Measurements from ENCODE around the gene EGFL7.
A peak's percentile ranks its signal among the peaks of the same experiment; 100 is the strongest.

Gene EGFL7

GRCh38 chr9:136655536-136656182, 7.1 kb upstream of the EGFL7 start:
- no peaks in the 10 kb centered on the region for H3K36me3 ChIP-seq (ENCODE audit: control insufficient read depth in 1 of 2, insufficient read depth in 2 of 2, low read length in 2 of 2)
- no peak overlapping the region for H3K4me3 ChIP-seq (ENCODE audit: low read depth in 1 of 2, low read length in 2 of 2)
- no peaks in the 10 kb centered on the region for H3K9me3 ChIP-seq (ENCODE audit: control insufficient read depth in 1 of 2, low read length in 2 of 2)
- peaks cover 15 to 37% of the 10 kb centered on the region in 2 donors for H3K27me3 ChIP-seq (ENCODE audit: control insufficient read depth in 1 of 2, insufficient read depth in 2 of 2, low read length in 2 of 2)
- H3K4me1 ChIP-seq (ENCODE audit: control insufficient read depth in 1 of 2, insufficient read depth in 2 of 2, low read length in 2 of 2): peaks cover 4 to 18% of the 10 kb centered on the region in 2 donors
- peak overlapping the region; percentile 50 for H3K27ac ChIP-seq (ENCODE audit: low read depth, low read length)
- no peak overlapping the region for H3K9ac ChIP-seq (ENCODE audit: low read depth in 1 of 2, low read length in 2 of 2)

DNA sequence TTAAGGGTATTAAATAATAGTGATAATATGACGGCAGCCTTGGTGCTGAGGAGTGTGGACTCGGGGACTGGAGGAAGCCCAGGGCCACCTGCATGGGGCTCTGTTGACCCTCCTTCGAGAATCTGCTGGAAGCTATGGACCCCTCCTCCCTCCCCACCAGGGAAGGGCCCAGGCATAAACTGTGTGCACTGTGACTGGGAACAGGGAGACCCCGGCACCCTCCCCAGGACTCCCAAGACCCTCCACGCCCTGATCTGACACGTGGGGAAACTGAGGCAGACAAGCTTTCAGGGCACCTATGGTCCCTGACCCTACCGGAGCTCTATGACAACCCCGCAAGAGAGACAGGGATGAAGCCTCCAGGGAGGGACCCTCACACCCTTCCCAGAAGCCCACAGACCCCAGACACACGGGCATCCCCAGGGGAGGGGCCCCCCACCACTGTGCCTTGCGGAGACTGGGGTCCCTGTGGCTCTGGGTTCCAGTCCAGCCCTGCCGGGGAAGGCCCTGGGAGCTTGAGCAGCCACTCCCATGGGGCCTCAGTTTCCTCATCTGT, 6.5 kb upstream of the EGFL7 start:
- no peak overlapping the region for H3K4me3 ChIP-seq (ENCODE audit: low read depth in 1 of 2, low read length in 2 of 2)
- H3K27me3 ChIP-seq (ENCODE audit: control insufficient read depth in 1 of 2, insufficient read depth in 2 of 2, low read length in 2 of 2): peaks cover 15 to 37% of the 10 kb centered on the region in 2 donors
- H3K36me3 ChIP-seq (ENCODE audit: control insufficient read depth in 1 of 2, insufficient read depth in 2 of 2, low read length in 2 of 2): no peaks in the 10 kb centered on the region
- H3K9me3 ChIP-seq (ENCODE audit: control insufficient read depth in 1 of 2, low read length in 2 of 2): no peaks in the 10 kb centered on the region
- peak overlapping the region; percentile 20 for H3K27ac ChIP-seq (ENCODE audit: low read depth, low read length)
- no peak overlapping the region for H3K9ac ChIP-seq (ENCODE audit: low read depth in 1 of 2, low read length in 2 of 2)
- H3K4me1 ChIP-seq (ENCODE audit: control insufficient read depth in 1 of 2, insufficient read depth in 2 of 2, low read length in 2 of 2): peaks cover 4 to 18% of the 10 kb centered on the region in 2 donors

GRCh38 chr9:136656795-136657611, 5.7 kb upstream of the EGFL7 start:
- Histone ChIP-seq H3K4me3 (ENCODE audit: low read depth in 1 of 2, low read length in 2 of 2) (no peak overlapping the region), H3K27me3 (ENCODE audit: control insufficient read depth in 1 of 2, insufficient read depth in 2 of 2, low read length in 2 of 2) (peaks cover 15 to 37% of the 10 kb centered on the region in 2 donors), H3K4me1 (ENCODE audit: control insufficient read depth in 1 of 2, insufficient read depth in 2 of 2, low read length in 2 of 2) (peaks cover 4 to 18% of the 10 kb centered on the region in 2 donors)

DNA sequence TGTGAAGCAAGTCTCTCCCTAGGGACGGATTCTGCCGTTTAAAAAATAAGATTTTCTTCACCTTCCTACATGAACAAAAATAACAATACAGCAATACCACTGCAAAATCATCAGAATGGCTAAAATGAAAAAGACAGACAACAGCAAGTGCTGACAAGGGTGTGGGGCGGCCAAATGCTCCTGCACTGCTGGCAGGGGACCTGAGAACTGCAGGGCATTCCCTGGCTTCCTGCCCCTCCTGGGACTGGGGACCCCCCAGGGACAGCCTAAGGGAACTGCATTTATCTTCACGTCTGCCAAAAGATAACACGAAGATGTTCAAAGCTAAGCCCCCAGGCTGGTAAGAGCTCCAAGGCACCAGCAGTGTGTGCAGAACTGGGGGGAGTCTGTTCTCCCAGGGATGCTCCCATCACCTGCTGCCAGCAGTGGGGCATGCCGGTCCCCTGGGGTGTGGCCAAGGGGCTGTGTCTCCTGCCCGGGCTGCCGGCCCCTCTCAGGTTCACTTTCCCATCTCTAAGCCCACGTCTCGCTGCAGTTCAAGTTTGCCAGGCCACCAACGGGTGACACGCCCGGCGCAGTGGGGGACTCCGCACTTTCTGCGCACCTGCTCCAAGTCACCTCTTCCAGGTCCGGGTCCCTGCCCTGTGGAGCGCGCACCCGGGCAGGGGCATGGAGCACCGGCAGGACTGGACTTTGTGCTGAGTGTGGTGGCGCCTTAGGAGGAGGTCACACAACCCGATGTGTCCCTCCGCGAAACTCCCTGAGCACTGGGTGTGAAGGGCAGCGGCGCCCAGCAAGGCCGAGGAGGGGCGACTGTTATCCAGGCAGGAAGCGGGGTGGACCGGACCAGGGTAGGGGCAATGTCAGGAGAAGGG, 4.5 kb upstream of the EGFL7 start:
- Histone ChIP-seq H3K4me1 (ENCODE audit: control insufficient read depth in 1 of 2, insufficient read depth in 2 of 2, low read length in 2 of 2) (peaks cover 4 to 18% of the 10 kb centered on the region in 2 donors), H3K9me3 (ENCODE audit: control insufficient read depth in 1 of 2, low read length in 2 of 2) (no peaks in the 10 kb centered on the region), H3K9ac (ENCODE audit: low read depth in 1 of 2, low read length in 2 of 2) (no peak overlapping the region), H3K27me3 (ENCODE audit: control insufficient read depth in 1 of 2, insufficient read depth in 2 of 2, low read length in 2 of 2) (peaks cover 22 to 35% of the 10 kb centered on the region in 2 donors), H3K27ac (ENCODE audit: low read depth, low read length) (peak overlapping the region; percentile 10), H3K36me3 (ENCODE audit: control insufficient read depth in 1 of 2, insufficient read depth in 2 of 2, low read length in 2 of 2) (no peaks in the 10 kb centered on the region), H3K4me3 (ENCODE audit: low read depth in 1 of 2, low read length in 2 of 2) (peak overlapping the region in 1 of 2 donors; percentile 32)

More at GRCh38 chr9:136656795-136657611, 5.7 kb upstream of the EGFL7 start:
- Histone ChIP-seq H3K9ac (ENCODE audit: low read depth in 1 of 2, low read length in 2 of 2) (no peak overlapping the region), H3K36me3 (ENCODE audit: control insufficient read depth in 1 of 2, insufficient read depth in 2 of 2, low read length in 2 of 2) (no peaks in the 10 kb centered on the region), H3K27ac (ENCODE audit: low read depth, low read length) (peak overlapping the region; percentile 10), H3K9me3 (ENCODE audit: control insufficient read depth in 1 of 2, low read length in 2 of 2) (no peaks in the 10 kb centered on the region)

GRCh38 chr9:136658849-136659535, 3.7 kb upstream of the EGFL7 start:
- Histone ChIP-seq H3K27me3 (ENCODE audit: control insufficient read depth in 1 of 2, insufficient read depth in 2 of 2, low read length in 2 of 2) (peaks cover 30 to 33% of the 10 kb centered on the region in 2 donors), H3K9ac (ENCODE audit: low read depth in 1 of 2, low read length in 2 of 2) (no peak overlapping the region)

DNA sequence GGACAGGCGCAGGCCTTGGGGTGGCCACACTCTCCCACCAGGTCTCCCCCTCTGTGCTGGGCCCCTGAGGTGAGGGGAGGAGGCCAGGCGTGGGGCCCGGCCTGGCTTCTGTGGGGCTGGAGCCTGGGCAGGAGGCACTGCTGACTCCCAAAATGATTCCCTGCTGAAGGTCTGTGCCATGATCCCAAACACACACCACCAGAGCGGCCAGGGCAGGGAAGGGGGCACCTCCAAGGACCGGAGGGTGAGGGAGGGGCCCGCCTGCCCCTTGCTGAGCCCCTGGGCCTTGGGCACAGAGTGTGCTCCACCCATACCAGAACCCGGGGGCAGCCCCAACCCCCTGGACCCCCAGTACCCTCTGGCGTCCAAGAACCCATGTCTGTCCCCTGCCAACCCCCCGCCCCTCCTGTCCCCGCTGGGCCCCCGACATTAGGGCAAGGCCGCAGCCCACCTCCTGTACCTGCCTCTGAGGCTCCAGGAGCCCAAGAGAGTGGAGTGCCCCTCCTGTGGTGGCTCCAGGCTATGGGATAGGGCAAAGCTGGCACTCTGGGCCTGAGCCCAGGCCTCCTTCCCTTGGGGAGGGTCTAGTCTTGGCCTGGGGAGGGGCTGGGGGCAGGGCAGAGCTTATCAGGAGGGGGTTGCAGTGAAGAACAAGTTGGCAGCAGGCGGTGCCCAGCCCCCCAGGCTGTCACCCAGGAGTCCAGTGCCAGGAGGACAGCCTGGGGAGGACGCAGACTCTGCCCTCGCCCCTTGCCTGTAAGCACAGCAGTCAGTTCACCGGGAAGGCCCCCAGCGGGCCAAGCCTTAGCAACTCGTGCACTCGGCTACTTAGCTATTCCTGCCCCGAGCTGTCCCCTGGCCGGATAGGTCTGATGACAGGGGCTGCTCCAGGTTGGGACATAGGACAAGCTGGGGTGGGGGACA, 2.6 kb upstream of the EGFL7 start:
- Histone ChIP-seq H3K4me1 (ENCODE audit: control insufficient read depth in 1 of 2, insufficient read depth in 2 of 2, low read length in 2 of 2) (peaks cover 7 to 20% of the 10 kb centered on the region in 2 donors), H3K27ac (ENCODE audit: low read depth, low read length) (peak overlapping the region; percentile 3), H3K9me3 (ENCODE audit: control insufficient read depth in 1 of 2, low read length in 2 of 2) (no peaks in the 10 kb centered on the region), H3K9ac (ENCODE audit: low read depth in 1 of 2, low read length in 2 of 2) (no peak overlapping the region), H3K27me3 (ENCODE audit: control insufficient read depth in 1 of 2, insufficient read depth in 2 of 2, low read length in 2 of 2) (peaks cover 40 to 41% of the 10 kb centered on the region in 2 donors), H3K4me3 (ENCODE audit: low read depth in 1 of 2, low read length in 2 of 2) (no peak overlapping the region), H3K36me3 (ENCODE audit: control insufficient read depth in 1 of 2, insufficient read depth in 2 of 2, low read length in 2 of 2) (no peaks in the 10 kb centered on the region)

More at GRCh38 chr9:136658849-136659535, 3.7 kb upstream of the EGFL7 start:
- peak overlapping the region; percentile 10 for H3K27ac ChIP-seq (ENCODE audit: low read depth, low read length)
- peaks cover 4 to 18% of the 10 kb centered on the region in 2 donors for H3K4me1 ChIP-seq (ENCODE audit: control insufficient read depth in 1 of 2, insufficient read depth in 2 of 2, low read length in 2 of 2)
- no peaks in the 10 kb centered on the region for H3K36me3 ChIP-seq (ENCODE audit: control insufficient read depth in 1 of 2, insufficient read depth in 2 of 2, low read length in 2 of 2)
- H3K9me3 ChIP-seq (ENCODE audit: control insufficient read depth in 1 of 2, low read length in 2 of 2): no peaks in the 10 kb centered on the region
- peak overlapping the region in 1 of 2 donors; percentile 32 for H3K4me3 ChIP-seq (ENCODE audit: low read depth in 1 of 2, low read length in 2 of 2)

GRCh38 chr9:136660971-136661550, 1.7 kb upstream of the EGFL7 start:
- Histone ChIP-seq H3K27ac (ENCODE audit: low read depth, low read length) (peak overlapping the region; percentile 10), H3K27me3 (ENCODE audit: control insufficient read depth in 1 of 2, insufficient read depth in 2 of 2, low read length in 2 of 2) (peaks cover 34 to 44% of the 10 kb centered on the region in 2 donors)

DNA sequence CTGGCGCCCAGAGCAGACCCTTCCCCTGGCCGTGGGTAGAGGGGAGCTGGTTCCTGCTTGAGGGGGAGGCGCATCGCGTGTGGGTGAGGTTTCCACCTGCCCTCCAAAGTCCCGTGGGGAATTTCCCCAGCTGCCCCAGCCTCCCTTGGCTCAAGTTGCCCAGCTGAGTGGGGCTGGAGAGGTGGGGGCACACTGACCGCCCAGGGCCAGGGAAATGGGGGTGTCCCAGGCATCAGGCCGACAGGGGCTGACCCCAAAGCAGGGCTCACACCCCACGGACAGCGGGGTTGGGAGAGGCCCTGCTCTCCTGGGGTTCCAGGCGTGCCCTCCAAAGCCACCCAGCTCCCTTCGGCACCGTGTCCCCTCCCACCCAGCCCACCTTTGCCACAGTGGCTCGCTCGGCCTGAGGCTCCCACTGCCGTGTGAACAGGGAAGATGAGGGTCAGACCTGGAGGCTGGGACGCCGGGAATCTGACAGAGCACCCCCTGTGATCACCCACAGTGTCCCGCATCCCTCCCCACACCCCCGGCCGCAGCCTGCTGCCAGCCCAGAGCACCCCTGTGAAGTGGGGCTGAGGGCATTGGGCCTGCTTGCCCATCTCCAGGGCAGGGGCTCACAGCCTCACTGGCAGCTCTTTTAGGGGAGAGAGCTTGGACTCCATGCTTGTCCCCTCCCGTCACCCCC, 933 bp upstream of the EGFL7 start:
- Histone ChIP-seq H3K27ac (ENCODE audit: low read depth, low read length) (peak overlapping the region; percentile 51), H3K4me3 (ENCODE audit: low read depth in 1 of 2, low read length in 2 of 2) (no peak overlapping the region), H3K4me1 (ENCODE audit: control insufficient read depth in 1 of 2, insufficient read depth in 2 of 2, low read length in 2 of 2) (peaks cover 8 to 15% of the 10 kb centered on the region in 2 donors), H3K36me3 (ENCODE audit: control insufficient read depth in 1 of 2, insufficient read depth in 2 of 2, low read length in 2 of 2) (no peaks in the 10 kb centered on the region), H3K9me3 (ENCODE audit: control insufficient read depth in 1 of 2, low read length in 2 of 2) (no peaks in the 10 kb centered on the region), H3K9ac (ENCODE audit: low read depth in 1 of 2, low read length in 2 of 2) (no peak overlapping the region), H3K27me3 (ENCODE audit: control insufficient read depth in 1 of 2, insufficient read depth in 2 of 2, low read length in 2 of 2) (peaks cover 34 to 49% of the 10 kb centered on the region in 2 donors)

More at GRCh38 chr9:136660971-136661550, 1.7 kb upstream of the EGFL7 start:
- Histone ChIP-seq H3K4me1 (ENCODE audit: control insufficient read depth in 1 of 2, insufficient read depth in 2 of 2, low read length in 2 of 2) (peaks cover 8 to 15% of the 10 kb centered on the region in 2 donors), H3K9me3 (ENCODE audit: control insufficient read depth in 1 of 2, low read length in 2 of 2) (no peaks in the 10 kb centered on the region), H3K9ac (ENCODE audit: low read depth in 1 of 2, low read length in 2 of 2) (no peak overlapping the region), H3K36me3 (ENCODE audit: control insufficient read depth in 1 of 2, insufficient read depth in 2 of 2, low read length in 2 of 2) (no peaks in the 10 kb centered on the region), H3K4me3 (ENCODE audit: low read depth in 1 of 2, low read length in 2 of 2) (no peak overlapping the region)
